H1 (cell line): Measurements from ENCODE around the gene AMH. TPM values are rescaled to one million over a fixed set of nuclear protein-coding genes. Genes with fewer than 3 reads are reported as not detected.

Source experiments
- CTCF ChIA-PET: fragments of 300-600 bp; sonication (Branson Sonifier 250); formaldehyde crosslinking; loops from one replicate; lab custom pipeline; 2021; ENCODE audit not compliant: partially characterized antibody; lab: Charles Lee
- POLR2A ChIA-PET: fragments of 300-600 bp; sonication (Branson Sonifier 250); formaldehyde crosslinking; loops from one replicate; lab custom pipeline; 2021; ENCODE audit warnings: inconsistent platforms; ENCODE audit not compliant: partially characterized antibody; lab: Charles Lee
- DNase-seq, 2 experiments: peaks; one replicate each; pipeline versions ENCODE4 v3.0.0 to v3.0.0-alpha.2; 2010 to 2022; ENCODE audit warnings: low spot score in 2 of 2, low read depth in 1 of 2, mixed read lengths in 1 of 2
- FAIRE-seq: peaks from 2 replicates; lab custom pipeline; 2011; peaks lifted over from hg19 to GRCh38; lab: Jason Lieb, UNC
- H2AFZ ChIP-seq: 2 replicates; pipeline ENCODE4 v1.8.1; 2012; ENCODE audit warnings: low read length, inconsistent platforms
- H2AK5ac ChIP-seq: 2 replicates; pipeline ENCODE4 v1.6.1; 2013; ENCODE audit warnings: low read depth, low read length
- H2BK120ac ChIP-seq: replicated peaks from 2 replicates; pipeline ENCODE3; 2013; ENCODE audit warnings: low read depth, low read length, inconsistent platforms
- H2BK12ac ChIP-seq: 2 replicates; pipeline ENCODE4 v1.6.1; 2013; ENCODE audit warnings: low read depth, low read length
- H2BK15ac ChIP-seq: 2 replicates; pipeline ENCODE4 v1.6.1; 2013; ENCODE audit warnings: low read length
- H2BK20ac ChIP-seq: 2 replicates; pipeline ENCODE4 v1.6.1; 2013; ENCODE audit warnings: low read length
- H2BK5ac ChIP-seq: 2 replicates; pipeline ENCODE4 v1.6.1; 2013; ENCODE audit warnings: low read depth, low read length
- H3K14ac ChIP-seq: 2 replicates; pipeline ENCODE4 v1.6.1; 2013; ENCODE audit warnings: inconsistent platforms; ENCODE audit not compliant: insufficient read length
- H3K18ac ChIP-seq: 2 replicates; pipeline ENCODE4 v1.6.1; 2013; ENCODE audit warnings: low read length; ENCODE audit errors: extremely low read depth
- H3K23ac ChIP-seq: 2 replicates; pipeline ENCODE4 v1.6.1; 2013; ENCODE audit warnings: inconsistent platforms; ENCODE audit not compliant: insufficient read length
- H3K23me2 ChIP-seq: 2 replicates; pipeline ENCODE4 v1.6.1; 2013; ENCODE audit warnings: low read depth, low read length
- H3K27ac ChIP-seq: 2 replicates; pipeline ENCODE4 v1.6.1; 2011; ENCODE audit warnings: low read depth, low read length, inconsistent platforms
- H3K27me3 ChIP-seq, 4 experiments: replicated peaks in 1 of 4; 1 replicate in 1 of 4; 2 replicates in 3 of 4; pipeline versions ENCODE4 v1.6.1 to v1.8.1; 2011 to 2013; ENCODE audit warnings: low read length in 3 of 4, mild to moderate bottlenecking in 3 of 4, inconsistent platforms in 2 of 4, mixed read lengths in 2 of 4, moderate library complexity in 1 of 4; ENCODE audit not compliant: control insufficient read depth in 3 of 4, insufficient read depth in 3 of 4; ENCODE audit errors: extremely low read depth in 1 of 4
- H3K36me3 ChIP-seq, 4 experiments: 2 replicates each; pipeline versions ENCODE4 v1.6.1 to v1.8.1; 2011 to 2013; ENCODE audit warnings: mild to moderate bottlenecking in 4 of 4, low read length in 3 of 4, moderate library complexity in 2 of 4, control low read depth in 1 of 4, inconsistent platforms in 1 of 4; ENCODE audit not compliant: insufficient read depth in 4 of 4, control insufficient read depth in 2 of 4
- H3K4ac ChIP-seq: replicated peaks from 2 replicates; pipeline ENCODE3; 2013; ENCODE audit warnings: low read length, low read depth, mixed read lengths, inconsistent platforms; ENCODE audit not compliant: insufficient read length
- H3K4me1 ChIP-seq, 4 experiments: replicated peaks in 1 of 4; 1 replicate in 1 of 4; 2 replicates in 3 of 4; pipeline versions ENCODE4 v1.6.1 to v1.8.1; 2011 to 2013; ENCODE audit warnings: low read length in 3 of 4, inconsistent platforms in 2 of 4, mixed read lengths in 1 of 4; ENCODE audit not compliant: insufficient read depth in 4 of 4, control insufficient read depth in 3 of 4
- H3K4me2 ChIP-seq, 2 experiments: 2 replicates each; pipeline versions ENCODE4 v1.6.1 to v1.8.1; 2011 to 2013; ENCODE audit warnings: low read depth in 2 of 2, low read length in 2 of 2, control low read depth in 1 of 2, inconsistent platforms in 1 of 2, mild to moderate bottlenecking in 1 of 2; ENCODE audit not compliant: insufficient read depth in 1 of 2
- H3K4me3 ChIP-seq, 4 experiments: fragments of 200-600, 300-600 bp in 1 of 4; sonication (generic), shearing (Covaris generic), sonication (Bioruptor Twin) in 1 of 4; 2 replicates each; pipeline versions ENCODE4 v1.5.1 to v1.8.1; 2011 to 2016; ENCODE audit warnings: low read length in 4 of 4, low read depth in 3 of 4, control low read depth in 2 of 4, inconsistent platforms in 2 of 4, mild to moderate bottlenecking in 2 of 4, mixed read lengths in 1 of 4, moderate library complexity in 1 of 4; ENCODE audit not compliant: insufficient read depth in 2 of 4; ENCODE audit errors: extremely low read depth in 1 of 4
- H3K56ac ChIP-seq: replicated peaks from 2 replicates; pipeline ENCODE3; 2013; ENCODE audit warnings: low read depth, mild to moderate bottlenecking, mixed read lengths, low read length, inconsistent platforms; ENCODE audit not compliant: insufficient read length
- H3K79me1 ChIP-seq: 2 replicates; pipeline ENCODE4 v1.6.1; 2013; ENCODE audit warnings: low read depth, low read length, control low read depth
- H3K79me2 ChIP-seq, 2 experiments: 2 replicates each; pipeline versions ENCODE4 v1.6.1 to v1.8.1; 2012 to 2013; ENCODE audit warnings: low read length in 2 of 2, mild to moderate bottlenecking in 2 of 2, inconsistent platforms in 1 of 2; ENCODE audit not compliant: insufficient read depth in 2 of 2, control insufficient read depth in 1 of 2
- H3K9ac ChIP-seq, 4 experiments: replicated peaks in 1 of 4; 1 replicate in 1 of 4; 2 replicates in 3 of 4; pipeline versions ENCODE4 v1.6.1 to v1.8.1; 2011 to 2013; ENCODE audit warnings: low read depth in 3 of 4, low read length in 3 of 4, control low read depth in 2 of 4, mild to moderate bottlenecking in 2 of 4, moderate library complexity in 2 of 4, inconsistent platforms in 1 of 4; ENCODE audit errors: extremely low read depth in 1 of 4
- H3K9me3 ChIP-seq, 2 experiments: 2 replicates each; pipeline versions ENCODE4 v1.6.1 to v1.8.1; 2012 to 2013; ENCODE audit warnings: mild to moderate bottlenecking in 2 of 2, moderate library complexity in 2 of 2, control low read depth in 1 of 2, inconsistent platforms in 1 of 2, low read depth in 1 of 2, low read length in 1 of 2, mixed read lengths in 1 of 2; ENCODE audit not compliant: insufficient read depth in 2 of 2
- H4K20me1 ChIP-seq, 2 experiments: replicated peaks in 1 of 2; 2 replicates each; pipeline versions ENCODE3 to v1.8.1; 2011 to 2013; ENCODE audit warnings: inconsistent platforms in 2 of 2, low read length in 2 of 2, mild to moderate bottlenecking in 1 of 2; ENCODE audit not compliant: insufficient read depth in 2 of 2, control insufficient read depth in 1 of 2
- H4K5ac ChIP-seq: 2 replicates; pipeline ENCODE4 v1.6.1; 2013; ENCODE audit warnings: low read length, low read depth, mixed read lengths, inconsistent platforms; ENCODE audit not compliant: insufficient read length
- H4K8ac ChIP-seq: 2 replicates; pipeline ENCODE4 v1.8.0; 2013; ENCODE audit warnings: mild to moderate bottlenecking, moderate library complexity, low read length, inconsistent platforms; ENCODE audit not compliant: insufficient read depth; ENCODE audit errors: extremely low read depth
- H4K91ac ChIP-seq: replicated peaks from 2 replicates; pipeline ENCODE3; 2013; ENCODE audit warnings: low read length, mixed read lengths, inconsistent platforms; ENCODE audit not compliant: insufficient read length
- CTBP2 ChIP-seq: IDR thresholded peaks from 2 replicates; pipeline ENCODE4 v1.7.0; 2011; ENCODE audit warnings: borderline replicate concordance, mild to moderate bottlenecking, moderate library complexity, mixed read lengths, low read length; ENCODE audit not compliant: insufficient read depth, insufficient read length
- EP300 ChIP-seq, 2 experiments: IDR thresholded peaks; 1 replicate in 1 of 2; 2 replicates in 1 of 2; pipeline ENCODE4 v1.6.1; 2011 to 2012; ENCODE audit warnings: low read depth in 2 of 2, low read length in 2 of 2, mild to moderate bottlenecking in 2 of 2, borderline replicate concordance in 1 of 2, inconsistent platforms in 1 of 2, moderate library complexity in 1 of 2
- MAX ChIP-seq: IDR thresholded peaks from 2 replicates; pipeline ENCODE4 v1.6.1; 2012; ENCODE audit warnings: inconsistent platforms
- RAD21 ChIP-seq, 2 experiments: IDR thresholded peaks in 1 of 2; conservative IDR thresholded peaks in 1 of 2; 2 replicates each; pipeline ENCODE4 v1.6.1; 2011; ENCODE audit warnings: low read depth in 2 of 2, low read length in 2 of 2, improper control_type of control experiment in 1 of 2, inconsistent platforms in 1 of 2, mild to moderate bottlenecking in 1 of 2, moderate library complexity in 1 of 2
- RBBP5 ChIP-seq: IDR thresholded peaks from 2 replicates; pipeline ENCODE4 v1.7.1; 2012; ENCODE audit warnings: low read depth, mild to moderate bottlenecking, inconsistent platforms, low read length, moderate library complexity, borderline replicate concordance
- RXRA ChIP-seq: IDR thresholded peaks from 2 replicates; pipeline ENCODE4 v1.6.1; 2011; ENCODE audit warnings: low read depth, mild to moderate bottlenecking, low read length, moderate library complexity; ENCODE audit not compliant: insufficient read depth
- SP1 ChIP-seq: IDR thresholded peaks from 2 replicates; pipeline ENCODE4 v1.6.1; 2011; ENCODE audit warnings: low read depth, low read length
- TAF7 ChIP-seq: optimal IDR thresholded peaks from 2 replicates; pipeline ENCODE3; 2011; ENCODE audit warnings: low read depth, mild to moderate bottlenecking, inconsistent platforms, low read length, moderate library complexity, borderline replicate concordance
- WGBS, 2 experiments: shearing (Covaris generic) in 1 of 2; methylation state at CpG; one replicate each; pipeline versions ENCODE4 v1.1.6 to v1.1.7; 2013 to 2015; ENCODE audit warnings: low lambda C conversion rate in 2 of 2, mixed read lengths in 2 of 2, inconsistent platforms in 1 of 2, low coverage in 1 of 2, missing lambda C conversion rate in 1 of 2; ENCODE audit not compliant: insufficient replicate concordance in 2 of 2, insufficient coverage in 1 of 2, insufficient read length in 1 of 2; ENCODE audit errors: extremely low coverage in 1 of 2, missing lambda C conversion rate in 1 of 2; 5-methylcytosine and 5-hydroxymethylcytosine counted together
- polyA plus RNA-seq, 7 experiments: library from polyadenylated mRNA; depleted of rRNA in 3 of 7; stranded (reverse) in 5 of 7; unstranded in 2 of 7; fragments of >200 nt in 5 of 7; fragments of 200-250 nt in 2 of 7; gene quantifications; 1 replicate in 5 of 7; 2 replicates in 1 of 7; 4 replicates in 1 of 7; pipeline versions ENCODE4 v1.2.1 to v1.2.3, GENCODE V29; 2011 to 2013; ENCODE audit warnings: missing spikeins in 2 of 7, mixed read lengths in 2 of 7
- total RNA-seq: library from RNA; stranded (reverse); fragmentation: NEBNext Ultra II Directional; extraction: Animal tissue kit (Norgen Biotek cat#: 25700); gene quantifications from 2 replicates; pipeline ENCODE4 v1.2.1, GENCODE V29; 2021

AMH gene
- total and polyA plus RNA-seq, 2 of the 8 experiments (the other 6 are each of a cell fraction or from before 2014, with no cell fraction given): 10.5 to 15.4 TPM

- Histone ChIP-seq H2BK5ac (no peak overlapping the region), H3K27me3 (no peaks in the 10 kb centered on the region; a peak in 1 of 7 replicates), H3K4ac (no peak overlapping the region), H3K27ac (no peak overlapping the region), H2AK5ac (no peak overlapping the region), H3K9ac (no peak overlapping the region), H3K23ac (no peak overlapping the region), H3K4me3 (no peak overlapping the region), H3K14ac (no peak overlapping the region), H4K8ac (no peak overlapping the region), H2BK20ac (no peak overlapping the region), H3K23me2 (no peaks in the 10 kb centered on the region), H3K36me3 (no peaks in the 10 kb centered on the region), H3K79me2 (no peaks in the 10 kb centered on the region), H3K18ac (no peak overlapping the region), H3K4me1 (peaks cover 0 to 3% (median 0%) of the 10 kb centered on the region in 4 experiments; a peak in 2 of 7 replicates), H2BK120ac (no peak overlapping the region), H3K9me3 (no peaks in the 10 kb centered on the region), H3K79me1 (no peaks in the 10 kb centered on the region), H3K4me2 (no peak overlapping the region), H4K20me1 (no peaks in the 10 kb centered on the region), H3K56ac (no peak overlapping the region), H2AFZ (no peak overlapping the region), H2BK15ac (no peak overlapping the region), H2BK12ac (no peak overlapping the region), H4K91ac (no peak overlapping the region), H4K5ac (no peak overlapping the region)
- 95% methylated on average over 11 of the region's 11 CpGs; no CpG with 5 or more reads in 1 of the 2 experiments for WGBS, 2 experiments
- DNase-seq (no peak), FAIRE-seq (no peak)
- CTCF ChIA-PET: interaction anchor here (0.7 to 5.9 kb wide), 12 partner anchors 13 to 434 kb away, joined by 3 to 35 read pairs (median 4); partner anchors contain the start of gene LINGO3
- POLR2A ChIA-PET: interaction anchor here (1.2 to 23.4 kb wide), 4 partner anchors 5 to 165 kb away, joined by 3 to 330 read pairs (median 268); partner anchors contain the start of genes AMH, JSRP1 and SF3A2
- TF ChIP-seq MAX (no peak), CTBP2 (no peak), RAD21 (IDR thresholded peaks at IDR 0.05 in 1 of 2, conservative IDR thresholded peaks at IDR 0.05 in 1 of 2; ENCODE audit: low read depth in 2 of 2, low read length in 2 of 2) (no peak), RXRA (no peak), EP300 (IDR thresholded peaks at IDR 0.05; ENCODE audit: borderline replicate concordance in 1 of 2, low read depth in 2 of 2, low read length in 2 of 2) (no peak), TAF7 (no peak), SP1 (no peak), RBBP5 (no peak)
These were observed 11.2 kb downstream of the AMH start for GRCh38 chr19:2260341-2260805.
